NCI-H345 (cell line): Measurements from ENCODE around the gene TEX14.

Experiments
- DNase-seq: peaks from one replicate; lab custom pipeline; 2025; lab: John Stamatoyannopoulos, UW

The TEX14 gene

GRCh38 chr17:58529275-58529674 is 162.6 kb downstream of the TEX14 start:
- DNase-seq, result no peak

GRCh38 chr17:58528443-58528842 is 163.4 kb downstream of the TEX14 start:
- no peak for DNase-seq

GRCh38 chr17:58527949-58528348 is 163.9 kb downstream of the TEX14 start:
- DNase-seq, result no peak

- DNase-seq, result no peak
These were observed 164.5 kb downstream of the TEX14 start for GRCh38 chr17:58527306-58527705.

- DNase-seq, result no peak
These were observed 166.6 kb downstream of the TEX14 start for GRCh38 chr17:58525239-58525638.

GRCh38 chr17:58521680-58522079 is 170.2 kb downstream of the TEX14 start:
- no peak for DNase-seq

- DNase-seq, result no peak
These were observed 170.9 kb downstream of the TEX14 start for GRCh38 chr17:58520843-58521430.

GRCh38 chr17:58517928-58518609 is 173.8 kb downstream of the TEX14 start:
- peak; percentile 100 for DNase-seq

- no peak for DNase-seq
These were observed 174.4 kb downstream of the TEX14 start for GRCh38 chr17:58517378-58517927.

- no peak for DNase-seq
These were observed 175.0 kb downstream of the TEX14 start for GRCh38 chr17:58516644-58517377.

- no peak for DNase-seq
These were observed 176.6 kb downstream of the TEX14 start for GRCh38 chr17:58515286-58515685.

- no peak for DNase-seq
These were observed 177.1 kb downstream of the TEX14 start for GRCh38 chr17:58514770-58515157.

GRCh38 chr17:58513965-58514769 is 177.7 kb downstream of the TEX14 start, which contains the start of gene MTMR4:
Gene MTMR4, minus strand, starts transcription at chr17:58514638. Its CDS starts 231 bp downstream, at chr17:58514407.
- peak; percentile 90 for DNase-seq

- DNase-seq, result no peak
These were observed 178.4 kb downstream of the TEX14 start for GRCh38 chr17:58513267-58513964.

GRCh38 chr17:58510075-58510474 is 181.8 kb downstream of the TEX14 start:
- no peak for DNase-seq

- no peak for DNase-seq
These were observed 183.3 kb downstream of the TEX14 start for GRCh38 chr17:58508341-58509067.

GRCh38 chr17:58507123-58507634 is 184.7 kb downstream of the TEX14 start:
- no peak for DNase-seq
